ENCODE results near the gene ZNF223.

DNA sequence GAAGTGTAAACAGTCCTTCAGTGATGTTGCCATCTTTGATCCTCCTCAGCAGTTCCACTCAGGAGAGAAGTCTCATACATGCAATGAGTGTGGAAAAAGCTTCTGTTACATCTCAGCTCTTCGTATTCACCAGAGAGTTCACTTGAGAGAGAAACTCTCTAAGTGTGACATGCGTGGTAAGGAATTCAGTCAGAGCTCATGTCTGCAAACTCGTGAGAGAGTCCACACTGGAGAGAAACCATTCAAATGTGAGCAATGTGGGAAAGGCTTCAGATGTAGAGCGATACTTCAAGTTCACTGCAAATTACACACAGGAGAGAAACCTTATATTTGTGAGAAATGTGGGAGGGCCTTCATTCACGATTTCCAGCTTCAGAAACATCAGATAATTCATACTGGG lies 41.4 kb upstream of the ZNF223 start:
- no peak for TF ChIP-seq POLR2AphosphoS5 (IDR thresholded peaks at IDR 0.05; ENCODE audit: borderline replicate concordance, low read depth, low read length)
- TF ChIP-seq EZH2 (IDR thresholded peaks at IDR 0.05): no peak
- TF ChIP-seq FOXP2 (optimal IDR thresholded peaks at IDR 0.05; ENCODE audit: control extremely low read depth, extremely low read length, insufficient read depth): no peak

Data from SK-N-MC (cell line).